ENCODE measurements around the gene FOSL2. TPM values are rescaled to one million over a fixed set of nuclear protein-coding genes. Genes with fewer than 3 reads are reported as not detected.

FOSL2 gene
- total RNA-seq, 1 donor from 2014 or later: 156 TPM

GRCh38 chr2:28430788-28431418 lies 38.2 kb downstream of the FOSL2 start:
- Mint-ChIP-seq H3K4me3 (ENCODE audit: low read depth) (no peak overlapping the region), H3K36me3 (ENCODE audit: low read depth) (peaks cover 17% of the 10 kb centered on the region), H3K27ac (no peak overlapping the region), H3K4me1 (ENCODE audit: low read depth) (peaks cover 55% of the 10 kb centered on the region), H3K9me3 (peaks cover 15% of the 10 kb centered on the region), H3K27me3 (ENCODE audit: low read depth) (no peaks in the 10 kb centered on the region)
- DNase-seq (ENCODE audit: low spot score): no peak
- intact Hi-C loops (cut with micrococcal nuclease): no loop called here

- DNase-seq (ENCODE audit: low spot score): no peak
- peaks cover 51% of the 10 kb centered on the region for H3K4me1 Mint-ChIP-seq (ENCODE audit: low read depth)
- H3K27ac Mint-ChIP-seq: no peak overlapping the region
- peaks cover 11% of the 10 kb centered on the region for H3K36me3 Mint-ChIP-seq (ENCODE audit: low read depth)
- no peaks in the 10 kb centered on the region for H3K27me3 Mint-ChIP-seq (ENCODE audit: low read depth)
- peaks cover 15% of the 10 kb centered on the region for H3K9me3 Mint-ChIP-seq
- intact Hi-C loops (cut with micrococcal nuclease): no loop called here
- H3K4me3 Mint-ChIP-seq (ENCODE audit: low read depth): no peak overlapping the region
Measured at GRCh38 chr2:28431741-28432140, 39.1 kb downstream of the FOSL2 start.

- peaks cover 11% of the 10 kb centered on the region for H3K36me3 Mint-ChIP-seq (ENCODE audit: low read depth)
- peaks cover 51% of the 10 kb centered on the region for H3K4me1 Mint-ChIP-seq (ENCODE audit: low read depth)
- no peak overlapping the region for H3K27ac Mint-ChIP-seq
- DNase-seq (ENCODE audit: low spot score): no peak
- H3K4me3 Mint-ChIP-seq (ENCODE audit: low read depth): no peak overlapping the region
- no peaks in the 10 kb centered on the region for H3K27me3 Mint-ChIP-seq (ENCODE audit: low read depth)
- intact Hi-C loops (cut with micrococcal nuclease): no loop called here
- peaks cover 15% of the 10 kb centered on the region for H3K9me3 Mint-ChIP-seq
Measured at GRCh38 chr2:28432362-28432761, 39.7 kb downstream of the FOSL2 start.

- no peak overlapping the region for H3K4me3 Mint-ChIP-seq (ENCODE audit: low read depth)
- H3K9me3 Mint-ChIP-seq: peaks cover 15% of the 10 kb centered on the region
- H3K36me3 Mint-ChIP-seq (ENCODE audit: low read depth): peaks cover 11% of the 10 kb centered on the region
- no peak for DNase-seq (ENCODE audit: low spot score)
- H3K4me1 Mint-ChIP-seq (ENCODE audit: low read depth): peaks cover 52% of the 10 kb centered on the region
- H3K27ac Mint-ChIP-seq: no peak overlapping the region
- intact Hi-C loops (cut with micrococcal nuclease): no loop called here
- no peaks in the 10 kb centered on the region for H3K27me3 Mint-ChIP-seq (ENCODE audit: low read depth)
Measured at GRCh38 chr2:28433215-28433614, 40.6 kb downstream of the FOSL2 start.

GRCh38 chr2:28433935-28434599 lies 41.4 kb downstream of the FOSL2 start:
- Mint-ChIP-seq H3K36me3 (ENCODE audit: low read depth) (peaks cover 11% of the 10 kb centered on the region), H3K27ac (no peak overlapping the region), H3K9me3 (peaks cover 15% of the 10 kb centered on the region), H3K27me3 (ENCODE audit: low read depth) (no peaks in the 10 kb centered on the region), H3K4me1 (ENCODE audit: low read depth) (peaks cover 61% of the 10 kb centered on the region), H3K4me3 (ENCODE audit: low read depth) (no peak overlapping the region)
- intact Hi-C loops (cut with micrococcal nuclease): no loop called here
- no peak for DNase-seq (ENCODE audit: low spot score)

- Mint-ChIP-seq H3K4me1 (ENCODE audit: low read depth) (peaks cover 60% of the 10 kb centered on the region), H3K27ac (no peak overlapping the region), H3K4me3 (ENCODE audit: low read depth) (no peak overlapping the region), H3K9me3 (peaks cover 15% of the 10 kb centered on the region), H3K27me3 (ENCODE audit: low read depth) (no peaks in the 10 kb centered on the region), H3K36me3 (ENCODE audit: low read depth) (peaks cover 11% of the 10 kb centered on the region)
- intact Hi-C loops (cut with micrococcal nuclease): no loop called here
- no peak for DNase-seq (ENCODE audit: low spot score)
Measured at GRCh38 chr2:28434600-28434989, 41.9 kb downstream of the FOSL2 start.

- Mint-ChIP-seq H3K27me3 (ENCODE audit: low read depth) (no peaks in the 10 kb centered on the region), H3K36me3 (ENCODE audit: low read depth) (peaks cover 11% of the 10 kb centered on the region), H3K9me3 (peaks cover 15% of the 10 kb centered on the region), H3K4me1 (ENCODE audit: low read depth) (peaks cover 54% of the 10 kb centered on the region), H3K4me3 (ENCODE audit: low read depth) (no peak overlapping the region), H3K27ac (no peak overlapping the region)
- no peak for DNase-seq (ENCODE audit: low spot score)
- intact Hi-C loops (cut with micrococcal nuclease): no loop called here
Measured at GRCh38 chr2:28435241-28435640, 42.6 kb downstream of the FOSL2 start.

GRCh38 chr2:28435814-28436351 lies 43.2 kb downstream of the FOSL2 start:
- H3K27ac Mint-ChIP-seq: no peak overlapping the region
- intact Hi-C loops (cut with micrococcal nuclease): no loop called here
- no peaks in the 10 kb centered on the region for H3K27me3 Mint-ChIP-seq (ENCODE audit: low read depth)
- no peak for DNase-seq (ENCODE audit: low spot score)
- H3K4me1 Mint-ChIP-seq (ENCODE audit: low read depth): peaks cover 50% of the 10 kb centered on the region
- peaks cover 15% of the 10 kb centered on the region for H3K9me3 Mint-ChIP-seq
- H3K4me3 Mint-ChIP-seq (ENCODE audit: low read depth): no peak overlapping the region
- peaks cover 11% of the 10 kb centered on the region for H3K36me3 Mint-ChIP-seq (ENCODE audit: low read depth)

- intact Hi-C loops (cut with micrococcal nuclease): no loop called here
- Mint-ChIP-seq H3K27ac (no peak overlapping the region), H3K4me3 (ENCODE audit: low read depth) (no peak overlapping the region), H3K27me3 (ENCODE audit: low read depth) (no peaks in the 10 kb centered on the region), H3K36me3 (ENCODE audit: low read depth) (peaks cover 11% of the 10 kb centered on the region), H3K4me1 (ENCODE audit: low read depth) (peaks cover 43% of the 10 kb centered on the region), H3K9me3 (peaks cover 15% of the 10 kb centered on the region)
- DNase-seq (ENCODE audit: low spot score): no peak
Measured at GRCh38 chr2:28436525-28437051, 43.9 kb downstream of the FOSL2 start.

- H3K27ac Mint-ChIP-seq: no peak overlapping the region
- H3K27me3 Mint-ChIP-seq (ENCODE audit: low read depth): no peaks in the 10 kb centered on the region
- intact Hi-C loops (cut with micrococcal nuclease): no loop called here
- no peak for DNase-seq (ENCODE audit: low spot score)
- H3K4me3 Mint-ChIP-seq (ENCODE audit: low read depth): no peak overlapping the region
- H3K9me3 Mint-ChIP-seq: peaks cover 22% of the 10 kb centered on the region
- H3K36me3 Mint-ChIP-seq (ENCODE audit: low read depth): peaks cover 11% of the 10 kb centered on the region
- peaks cover 45% of the 10 kb centered on the region for H3K4me1 Mint-ChIP-seq (ENCODE audit: low read depth)
Measured at GRCh38 chr2:28437149-28437835, 44.6 kb downstream of the FOSL2 start.

- peaks cover 48% of the 10 kb centered on the region for H3K4me1 Mint-ChIP-seq (ENCODE audit: low read depth)
Measured at GRCh38 chr2:28437918-28438317, 45.3 kb downstream of the FOSL2 start.

GRCh38 chr2:28438532-28439063 lies 45.9 kb downstream of the FOSL2 start:
- peaks cover 19% of the 10 kb centered on the region for H3K9me3 Mint-ChIP-seq
- no peak overlapping the region for H3K4me3 Mint-ChIP-seq (ENCODE audit: low read depth)
- no peaks in the 10 kb centered on the region for H3K27me3 Mint-ChIP-seq (ENCODE audit: low read depth)
- DNase-seq (ENCODE audit: low spot score): no peak
- H3K4me1 Mint-ChIP-seq (ENCODE audit: low read depth): peaks cover 48% of the 10 kb centered on the region
- intact Hi-C loops (cut with micrococcal nuclease): no loop called here
- no peak overlapping the region for H3K27ac Mint-ChIP-seq
- H3K36me3 Mint-ChIP-seq (ENCODE audit: low read depth): peaks cover 5% of the 10 kb centered on the region

More at GRCh38 chr2:28437918-28438317, 45.3 kb downstream of the FOSL2 start:
- Mint-ChIP-seq H3K36me3 (ENCODE audit: low read depth) (peaks cover 9% of the 10 kb centered on the region), H3K27ac (no peak overlapping the region), H3K9me3 (peaks cover 23% of the 10 kb centered on the region), H3K4me3 (ENCODE audit: low read depth) (no peak overlapping the region), H3K27me3 (ENCODE audit: low read depth) (no peaks in the 10 kb centered on the region)
- intact Hi-C loops (cut with micrococcal nuclease): no loop called here
- no peak for DNase-seq (ENCODE audit: low spot score)
